Esophagus squamous epithelium (tissue), 4 donors: ENCODE results near the gene GYPE.
"Not testable (repeated sequence)": the region's sequence is repeated elsewhere in the genome, so short reads cannot be mapped to it uniquely, and the experiment has no call there.

Experiments
- CTCF ChIP-seq, 6 experiments: fragments of 450-650 bp in 4 of 6; fragments of 200-600 bp in 2 of 6; sonication (generic) in 2 of 6; IDR thresholded peaks; one replicate each; pipeline ENCODE4 v1.5.1; 2016 to 2019; ENCODE audit warnings: antibody characterized with exemption in 6 of 6, mild to moderate bottlenecking in 4 of 6, moderate library complexity in 4 of 6
- POLR2A ChIP-seq, 4 donors: fragments of 450-650 bp; IDR thresholded peaks; one replicate each; pipeline ENCODE4 v1.6.1; 2017; ENCODE audit warnings: antibody characterized with exemption in 4 of 4, mild to moderate bottlenecking in 4 of 4, moderate library complexity in 3 of 4

- TF ChIP-seq CTCF, POLR2A (IDR thresholded peaks at IDR 0.05): not testable (repeated sequence)
Observed at GRCh38 chr4:143890323-143890722, 15.0 kb downstream of the GYPE start.
